Measurements from ENCODE around the gene DOCK8. TPM values are rescaled to one million over a fixed set of nuclear protein-coding genes. Genes with fewer than 3 reads are reported as not detected.

DOCK8 gene
- total RNA-seq, 1 experiment from 2014 or later = 0.37 TPM

- Histone ChIP-seq H3K36me3 (ENCODE audit: control insufficient read depth in 1 of 2, insufficient read depth in 2 of 2, low read length in 2 of 2) (no peaks in the 10 kb centered on the region), H3K27ac (ENCODE audit: low read depth, low read length) (no peak overlapping the region), H3K4me2 (ENCODE audit: low read length) (no peak overlapping the region), H3K4me1 (ENCODE audit: control insufficient read depth in 1 of 2, insufficient read depth in 2 of 2, low read length in 2 of 2) (no peaks in the 10 kb centered on the region), H3K9me3 (ENCODE audit: control insufficient read depth in 1 of 2, insufficient read depth in 1 of 2, low read depth in 1 of 2, low read length in 2 of 2) (no peaks in the 10 kb centered on the region), H3K79me2 (ENCODE audit: insufficient read depth, low read length) (no peaks in the 10 kb centered on the region), H2AFZ (ENCODE audit: low read depth, low read length, poor library complexity, severe bottlenecking) (no peak overlapping the region), H3K4me3 (replicated peaks in 1 of 2; ENCODE audit: low read depth in 1 of 2, low read length in 2 of 2) (no peak overlapping the region), H3K27me3 (ENCODE audit: insufficient read depth, low read length) (peaks cover 14% of the 10 kb centered on the region), H3K9ac (ENCODE audit: low read length) (no peak overlapping the region), H3K9me2 (ENCODE audit: insufficient read depth) (no peaks in the 10 kb centered on the region), H4K20me1 (ENCODE audit: insufficient read depth) (no peaks in the 10 kb centered on the region)
- ChIA-PET CTCF (no interaction called here), RAD21 (ENCODE audit: low non-redundant PET in 1 of 2, low total read pairs in 2 of 2, uncharacterized antibody in 2 of 2, unreplicated experiment in 2 of 2) (no interaction called here), POLR2A (no interaction called here)
- no peak for TF ChIP-seq REST (IDR thresholded peaks at IDR 0.05; ENCODE audit: low read depth)
- DNase-seq (ENCODE audit: low read depth, low spot score) (no peak), ATAC-seq (no peak)
- no TSS peak for BruUV-seq (replicated peaks)
- intact Hi-C loops (cut with micrococcal nuclease) = no loop called here
Measured at GRCh38 chr9:328453-328852, 113.8 kb downstream of the DOCK8 start.

- H3K9me3 ChIP-seq (ENCODE audit: control insufficient read depth in 1 of 2, insufficient read depth in 1 of 2, low read depth in 1 of 2, low read length in 2 of 2) = no peaks in the 10 kb centered on the region
- no peaks in the 10 kb centered on the region for H3K36me3 ChIP-seq (ENCODE audit: control insufficient read depth in 1 of 2, insufficient read depth in 2 of 2, low read length in 2 of 2)
- no peak overlapping the region for H2AFZ ChIP-seq (ENCODE audit: low read depth, low read length, poor library complexity, severe bottlenecking)
- H3K9ac ChIP-seq (ENCODE audit: low read length) = no peak overlapping the region
- no peak overlapping the region for H3K4me3 ChIP-seq (replicated peaks in 1 of 2; ENCODE audit: low read depth in 1 of 2, low read length in 2 of 2)
- no peak for DNase-seq (ENCODE audit: low read depth, low spot score)
- no peaks in the 10 kb centered on the region for H3K4me1 ChIP-seq (ENCODE audit: control insufficient read depth in 1 of 2, insufficient read depth in 2 of 2, low read length in 2 of 2)
- ChIA-PET POLR2A (no interaction called here), CTCF (no interaction called here), RAD21 (ENCODE audit: low non-redundant PET in 1 of 2, low total read pairs in 2 of 2, uncharacterized antibody in 2 of 2, unreplicated experiment in 2 of 2) (no interaction called here)
- no TSS peak for BruUV-seq (replicated peaks)
- H3K4me2 ChIP-seq (ENCODE audit: low read length) = no peak overlapping the region
- ATAC-seq = no peak
- intact Hi-C loops (cut with micrococcal nuclease) = no loop called here
- no peaks in the 10 kb centered on the region for H3K9me2 ChIP-seq (ENCODE audit: insufficient read depth)
- 0 out of 2 replicates have a peak, but pooled peaks cover under 1% of the 10 kb centered on the region for H3K27me3 ChIP-seq (ENCODE audit: insufficient read depth, low read length)
- no peaks in the 10 kb centered on the region for H4K20me1 ChIP-seq (ENCODE audit: insufficient read depth)
- H3K79me2 ChIP-seq (ENCODE audit: insufficient read depth, low read length) = no peaks in the 10 kb centered on the region
- H3K27ac ChIP-seq (ENCODE audit: low read depth, low read length) = no peak overlapping the region
- no peak for TF ChIP-seq REST (IDR thresholded peaks at IDR 0.05; ENCODE audit: low read depth)
- TF ChIP-seq ATF3 (IDR thresholded peaks at IDR 0.05) = no peak
- TF ChIP-seq CBX3 (IDR thresholded peaks at IDR 0.05; ENCODE audit: low read depth) = no peak
- TF ChIP-seq CTCF (IDR thresholded peaks at IDR 0.05 in 2 of 3, conservative IDR thresholded peaks at IDR 0.05 in 1 of 3; ENCODE audit: borderline replicate concordance in 1 of 3, insufficient read depth in 1 of 3, low read depth in 2 of 3, low read length in 2 of 3) = no peak
- no peak for TF ChIP-seq FOSL1 (IDR thresholded peaks at IDR 0.05; ENCODE audit: low read depth)
- no peak for TF ChIP-seq EGR1 (IDR thresholded peaks at IDR 0.05; ENCODE audit: low read depth)
- no peak for TF ChIP-seq TCF7L2 (IDR thresholded peaks at IDR 0.05; ENCODE audit: borderline replicate concordance, extremely low read depth, insufficient read depth, insufficient read length)
- TF ChIP-seq EZH2 (IDR thresholded peaks at IDR 0.05) = no peak
- TF ChIP-seq JUND (IDR thresholded peaks at IDR 0.05) = no peak
- no peak for TF ChIP-seq EZH2phosphoT487 (IDR thresholded peaks at IDR 0.05; ENCODE audit: borderline replicate concordance)
- TF ChIP-seq POLR2AphosphoS5 (IDR thresholded peaks at IDR 0.05; ENCODE audit: low read depth, low read length) = no peak
Measured at GRCh38 chr9:331197-331596, 116.5 kb downstream of the DOCK8 start.

Data from HCT116 (cell line).